Hematopoietic multipotent progenitor cell treated with erythropoietin and hydrocortisone succinate and interleukin-3 and kit ligand, for 4 days (in vitro differentiated cells): ENCODE data around the gene HHIPL1.
A peak's percentile ranks its signal among the peaks of the same experiment; 100 is the strongest.

Source experiments
- DNase-seq: peaks from one replicate; pipeline ENCODE4 v3.0.0-alpha.2; 2015

Gene HHIPL1

DNA sequence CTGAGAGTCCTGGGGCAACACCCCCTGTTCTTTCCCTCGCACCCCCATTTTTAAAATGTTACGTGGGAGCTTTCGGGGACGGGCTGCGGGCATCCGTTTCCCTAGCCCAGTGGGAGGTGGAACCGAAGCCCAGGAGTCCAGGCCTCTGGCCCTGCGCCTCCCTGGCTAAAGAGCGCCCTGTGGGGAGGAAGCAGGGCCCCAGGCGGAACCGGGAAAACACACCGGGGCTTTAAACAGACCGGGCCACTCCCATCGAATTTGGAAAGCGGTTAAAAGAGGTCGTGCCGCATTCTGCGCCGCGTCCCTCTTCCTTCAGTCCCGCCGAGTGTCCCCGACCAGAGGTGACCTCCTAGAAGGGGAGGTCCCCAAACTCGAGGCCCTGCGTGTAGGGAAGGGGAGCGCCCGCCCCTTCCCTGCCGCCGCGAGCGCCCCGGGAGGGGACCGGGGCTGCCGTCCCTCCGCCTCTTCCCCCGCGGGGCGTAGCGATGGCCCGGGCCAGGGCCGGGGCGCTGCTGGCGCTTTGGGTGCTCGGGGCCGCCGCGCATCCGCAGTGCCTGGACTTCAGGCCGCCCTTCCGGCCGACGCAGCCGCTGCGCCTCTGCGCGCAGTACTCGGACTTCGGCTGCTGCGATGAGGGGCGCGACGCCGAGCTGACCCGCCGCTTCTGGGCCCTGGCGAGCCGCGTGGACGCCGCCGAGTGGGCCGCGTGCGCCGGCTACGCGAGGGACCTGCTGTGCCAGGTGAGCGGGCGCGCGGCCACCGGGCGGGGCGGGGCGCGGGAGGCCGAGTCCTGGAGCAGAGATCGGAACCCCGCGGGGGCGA, at the start of gene HHIPL1:
HHIPL1 (plus strand) TSS at position 407 of the 822 bp plus-strand sequence; CDS start at position 486, 79 bp downstream.
- no peak for DNase-seq

DNA sequence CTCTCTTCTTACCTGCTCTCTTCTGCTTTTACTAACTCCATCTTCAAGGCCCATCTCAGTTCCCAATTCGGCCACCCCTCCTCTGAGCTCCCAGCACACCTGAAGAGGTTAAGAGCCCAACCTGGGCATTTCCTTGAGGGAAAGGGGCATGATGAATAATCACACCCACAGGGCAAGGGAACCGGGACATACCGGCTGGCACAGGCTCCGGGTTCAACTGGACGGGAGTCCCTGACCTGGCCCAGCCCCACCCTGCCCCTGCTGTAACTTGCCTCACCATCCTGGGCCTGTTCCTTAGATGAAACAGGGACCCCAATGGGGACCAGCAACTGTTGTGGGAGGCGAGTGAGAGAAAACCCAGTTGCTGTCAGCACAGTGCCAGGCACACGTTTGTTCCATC, 49.4 kb upstream of the HHIPL1 start:
- no peak for DNase-seq

DNA sequence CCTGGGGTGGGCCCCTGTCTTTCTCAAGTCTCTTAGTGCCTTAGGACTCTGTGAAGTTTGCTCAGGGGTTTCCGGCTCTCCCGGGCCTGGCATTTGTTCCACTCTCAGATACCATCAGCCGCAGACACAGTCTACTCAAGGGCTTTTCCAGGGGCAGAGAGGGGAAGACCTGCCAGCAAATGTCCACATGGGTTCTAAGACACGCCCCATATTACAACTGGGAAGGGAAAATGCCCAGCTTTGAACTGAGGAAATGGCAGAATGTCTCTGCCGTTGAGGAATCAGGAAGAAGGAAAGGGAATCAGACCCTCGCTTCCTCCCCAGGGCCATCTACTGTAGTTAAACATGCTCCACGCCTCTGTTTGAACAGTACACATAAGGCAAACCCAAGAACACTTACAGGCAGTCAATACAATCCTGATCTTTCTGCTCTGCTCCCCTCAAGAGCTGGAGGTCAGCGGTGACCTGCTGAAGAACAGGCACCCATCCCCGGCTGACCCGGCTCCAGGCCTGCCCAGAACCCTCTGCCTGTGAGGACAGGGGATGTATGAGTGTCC, 48.8 kb upstream of the HHIPL1 start:
- no peak for DNase-seq

DNA sequence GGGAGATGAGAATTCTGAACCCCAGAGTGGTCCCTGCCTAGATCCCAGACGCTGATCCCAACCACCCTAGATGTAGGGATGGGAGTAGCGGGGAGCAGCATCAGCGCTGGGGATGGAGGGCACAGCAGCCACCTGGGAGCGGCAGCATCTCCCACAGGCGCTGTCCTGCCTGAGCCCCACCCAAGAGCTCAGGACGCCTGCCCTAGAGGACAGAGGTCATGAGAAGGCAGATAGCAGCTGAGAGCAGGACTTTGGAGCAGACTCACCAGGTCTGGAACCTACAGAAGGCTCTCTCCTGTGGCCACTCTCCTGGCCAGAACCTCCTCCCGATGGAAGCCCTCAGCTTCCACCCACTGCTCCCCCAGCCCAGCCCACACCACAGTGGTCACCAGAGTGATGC, 48.2 kb upstream of the HHIPL1 start:
- DNase-seq = no peak

DNA sequence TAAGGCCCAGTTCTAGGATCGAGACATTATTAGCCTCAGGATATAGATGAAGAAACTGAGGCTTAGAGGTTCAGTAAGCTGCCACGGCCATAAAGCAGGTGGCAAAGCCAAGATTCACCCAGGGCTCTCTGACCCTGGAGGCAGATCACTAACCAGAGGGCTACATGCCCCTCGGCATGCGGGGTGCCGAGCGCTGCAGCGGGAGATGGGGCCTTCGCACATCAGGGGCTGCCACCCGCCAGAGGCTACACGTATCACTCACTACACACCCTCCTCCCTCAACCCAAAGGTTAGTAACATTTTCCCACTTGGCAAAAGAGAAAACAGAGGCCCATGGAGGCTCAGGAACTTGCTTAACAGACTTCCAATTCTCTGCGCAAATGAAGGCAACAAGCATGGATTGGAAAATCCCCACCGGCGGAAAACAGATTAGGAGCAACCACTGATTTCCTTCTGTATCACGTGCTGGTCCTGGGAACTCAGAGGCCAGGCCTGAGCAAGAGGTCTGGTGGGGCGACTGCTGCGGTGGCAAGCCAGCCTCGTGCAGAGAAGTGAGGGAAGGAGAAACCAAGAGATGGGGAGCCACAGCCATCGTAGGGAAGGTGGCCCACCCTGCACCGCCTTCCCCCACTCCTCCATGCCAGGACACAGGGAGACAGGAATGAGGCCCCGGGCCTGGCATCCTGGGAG, 46.9 kb upstream of the HHIPL1 start:
- no peak for DNase-seq

DNA sequence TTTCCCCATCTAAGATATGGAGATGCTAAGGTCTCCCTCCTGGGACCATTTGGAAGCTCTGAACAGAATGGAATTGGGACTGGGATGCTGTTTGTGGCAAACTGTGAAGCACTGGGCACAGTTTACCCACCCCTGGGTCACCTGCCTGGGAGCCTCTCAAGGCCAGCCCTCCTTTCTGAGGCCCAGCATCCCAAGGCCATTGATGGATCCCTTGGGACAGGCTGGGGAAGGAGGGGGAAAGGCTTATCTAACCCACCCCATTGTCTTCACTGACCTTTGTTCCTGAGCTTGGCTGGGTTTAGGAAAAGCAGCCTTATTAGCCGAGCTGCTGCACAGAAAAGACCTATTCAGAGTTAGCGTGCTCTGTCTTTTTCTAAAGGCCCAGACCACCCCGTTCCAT, 46.2 kb upstream of the HHIPL1 start:
- DNase-seq = no peak

DNA sequence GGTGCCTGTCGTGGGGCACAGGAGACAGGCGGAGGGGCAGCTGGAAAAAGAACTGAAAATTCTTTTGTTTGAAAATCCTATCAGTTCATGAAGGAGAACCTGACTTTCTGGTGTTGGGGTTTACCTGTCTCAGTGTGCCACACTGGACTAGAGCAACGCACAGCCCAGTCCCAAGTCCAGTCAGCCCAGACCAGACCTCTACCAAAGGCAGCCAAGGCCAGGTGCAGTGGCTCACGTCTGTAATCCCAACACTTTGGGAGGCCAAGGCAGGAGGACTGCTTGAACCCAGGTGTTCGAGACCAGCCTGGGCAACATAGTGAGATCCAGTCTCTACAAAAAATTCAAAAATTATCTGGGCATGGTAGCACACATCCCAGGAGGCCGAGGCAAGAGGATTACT, 45.5 kb upstream of the HHIPL1 start:
- no peak for DNase-seq

DNA sequence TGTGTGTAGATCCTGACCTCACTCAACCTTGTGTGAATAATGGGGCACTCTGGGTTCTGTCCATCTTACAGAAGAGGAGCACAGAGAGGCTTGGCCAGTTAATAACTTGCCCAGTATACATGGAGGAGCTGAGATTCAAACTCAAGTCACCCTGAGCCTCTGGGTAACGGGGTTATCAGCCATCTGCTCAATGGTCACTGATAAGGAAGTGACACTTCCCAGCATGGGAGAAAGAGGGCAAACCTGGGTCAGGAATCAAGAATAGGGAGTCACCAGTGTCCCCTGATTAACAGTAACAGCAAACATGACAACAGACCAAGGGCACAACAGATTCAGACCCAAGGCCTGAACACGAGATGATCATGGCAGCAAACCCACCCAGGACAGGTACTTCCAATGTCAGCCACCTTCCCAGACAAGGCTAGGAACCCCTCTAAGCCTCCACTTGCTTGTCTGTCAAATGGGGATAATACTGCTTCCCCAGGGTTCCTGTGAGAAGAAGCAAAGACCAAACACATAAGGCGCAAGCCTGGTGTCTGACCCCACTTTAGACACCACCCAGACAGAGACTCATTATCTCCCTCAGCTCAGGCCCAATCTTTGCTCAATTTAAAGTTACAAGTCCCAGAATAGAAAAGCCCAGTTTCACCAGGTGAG, 44.6 kb upstream of the HHIPL1 start:
- DNase-seq = no peak

DNA sequence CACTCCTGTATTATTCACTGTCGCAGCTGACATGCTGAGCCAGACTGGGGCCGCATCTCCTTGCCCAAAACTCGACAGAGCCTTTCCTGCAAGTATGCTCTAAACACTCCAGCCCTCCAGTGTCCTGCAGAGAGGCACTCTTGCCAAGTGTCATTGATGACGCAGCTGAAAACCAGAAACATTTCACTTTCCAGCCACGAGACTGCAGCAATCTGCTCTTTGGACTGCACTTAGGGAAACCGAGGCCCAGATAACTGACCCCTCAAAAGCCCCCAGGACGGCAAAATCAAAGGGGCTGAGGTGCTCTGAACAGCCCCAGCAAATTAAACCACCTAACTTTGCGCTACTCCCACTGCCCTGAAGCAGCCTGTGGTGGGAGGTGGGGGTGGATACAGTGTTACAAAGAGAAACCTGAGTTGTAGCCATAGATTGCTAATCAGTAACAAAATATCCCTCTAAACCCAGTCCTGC, 43.5 kb upstream of the HHIPL1 start:
- DNase-seq = no peak

DNA sequence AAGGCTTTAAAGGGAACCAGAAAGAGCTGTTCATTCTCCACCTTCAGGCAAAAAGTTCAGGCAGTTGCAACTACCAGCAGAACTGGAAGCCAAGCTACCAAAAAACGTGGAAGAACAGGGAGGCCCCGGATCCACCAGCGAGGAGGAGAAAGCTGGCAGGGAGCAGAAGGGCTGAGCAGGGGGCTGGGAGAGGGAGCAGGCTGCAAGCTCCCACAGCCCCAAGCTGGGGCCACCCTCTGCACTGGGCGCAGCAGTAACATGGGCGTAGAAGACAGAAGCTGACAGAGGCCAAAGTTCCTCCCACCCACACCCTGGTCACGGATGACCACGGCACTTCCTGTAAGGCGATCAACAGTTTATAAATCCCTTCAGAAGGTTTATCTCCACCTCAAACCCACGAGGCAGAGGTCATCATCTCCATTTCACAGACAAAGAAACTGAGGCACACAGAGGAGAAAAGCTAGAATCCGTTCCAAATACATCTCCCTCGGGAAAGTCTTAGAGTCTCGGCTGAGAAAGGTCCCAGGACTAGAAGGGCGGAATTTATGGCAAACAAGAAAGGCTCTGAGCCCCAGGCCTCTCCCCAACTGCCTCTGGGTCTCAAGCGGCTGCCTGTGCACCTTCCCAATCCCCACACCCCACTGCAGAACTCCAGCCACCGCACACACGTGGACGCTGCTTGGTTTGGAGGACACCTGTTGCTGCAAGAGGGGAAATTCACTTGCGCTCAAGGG, 42.7 kb upstream of the HHIPL1 start:
- DNase-seq = peak; percentile 30

DNA sequence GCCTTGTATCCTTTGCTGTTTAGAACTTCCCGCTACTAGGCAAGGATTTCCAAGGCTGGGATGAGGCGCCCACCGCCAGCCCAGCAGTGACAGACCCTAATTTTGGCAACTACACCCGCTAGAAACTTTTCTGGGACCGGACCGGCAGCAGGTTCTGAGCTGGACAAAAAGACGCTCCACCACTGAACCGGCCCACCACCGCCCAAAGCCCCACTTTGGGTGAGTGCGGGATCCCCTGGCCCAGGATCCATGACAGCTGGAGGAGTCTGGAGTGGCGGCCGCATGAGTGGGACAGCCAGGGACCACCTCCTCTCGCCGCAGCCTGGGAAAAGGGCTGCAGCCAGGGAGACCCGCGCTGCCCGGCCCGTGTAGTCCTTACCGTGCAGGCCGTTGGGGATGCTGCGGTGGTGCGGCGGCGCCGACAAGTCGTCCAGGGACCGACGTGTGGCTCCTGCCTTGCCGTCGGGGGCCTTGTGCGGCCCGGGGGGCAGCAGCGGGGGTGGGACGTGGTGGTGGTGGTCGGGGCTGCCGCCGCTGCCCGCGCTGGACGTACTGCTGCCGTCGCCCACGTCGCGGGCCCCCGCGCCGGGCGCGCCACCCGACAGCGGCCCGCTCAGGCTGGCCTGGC, 42.0 kb upstream of the HHIPL1 start:
- DNase-seq = no peak

DNA sequence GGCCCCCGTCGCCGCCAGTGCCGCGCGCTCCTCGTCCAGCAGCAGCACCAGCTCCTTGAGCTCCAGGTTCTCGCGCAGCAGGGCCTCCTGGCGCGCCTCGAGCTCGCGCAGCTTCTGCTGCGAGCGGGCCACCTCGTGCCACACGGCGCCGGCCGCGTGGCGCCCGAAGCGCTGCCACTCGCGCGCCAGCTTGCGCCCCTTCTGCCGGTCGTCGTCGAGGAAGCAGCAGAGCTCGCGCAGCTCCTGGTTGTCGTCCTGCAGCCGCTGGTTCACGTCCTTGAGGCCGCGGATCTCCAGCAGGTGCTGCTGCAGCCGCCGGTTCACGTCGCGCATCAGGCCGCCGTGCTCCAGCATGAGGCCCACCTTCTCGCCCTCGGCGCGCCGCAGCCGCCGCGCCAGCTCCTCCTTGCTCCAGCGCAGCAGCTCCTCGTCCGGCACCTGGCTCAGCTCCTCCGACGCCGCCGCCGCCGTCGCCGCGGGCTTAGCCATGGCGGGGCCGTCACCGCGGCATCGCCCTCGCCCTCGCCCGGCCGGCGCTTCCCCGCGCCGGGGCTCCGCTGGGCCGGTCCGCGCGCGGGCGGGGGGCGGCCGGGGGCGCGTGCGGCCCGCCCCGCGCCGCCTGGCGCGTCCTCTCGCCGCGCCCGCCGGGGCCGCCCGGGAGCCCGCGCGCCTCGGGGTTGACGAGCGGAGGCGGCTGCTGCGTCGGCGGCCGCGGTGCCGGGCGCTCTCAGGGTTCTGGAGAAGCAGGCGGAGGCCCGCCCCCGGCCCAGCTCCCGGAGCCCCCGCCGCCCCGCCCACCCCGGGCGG, 41.3 kb upstream of the HHIPL1 start, which contains the start of gene CCDC85C:
CCDC85C (minus strand) TSS at position 737 of the 807 bp plus-strand sequence; CDS start at position 489, 248 bp downstream.
- peak; percentile 39 for DNase-seq

DNA sequence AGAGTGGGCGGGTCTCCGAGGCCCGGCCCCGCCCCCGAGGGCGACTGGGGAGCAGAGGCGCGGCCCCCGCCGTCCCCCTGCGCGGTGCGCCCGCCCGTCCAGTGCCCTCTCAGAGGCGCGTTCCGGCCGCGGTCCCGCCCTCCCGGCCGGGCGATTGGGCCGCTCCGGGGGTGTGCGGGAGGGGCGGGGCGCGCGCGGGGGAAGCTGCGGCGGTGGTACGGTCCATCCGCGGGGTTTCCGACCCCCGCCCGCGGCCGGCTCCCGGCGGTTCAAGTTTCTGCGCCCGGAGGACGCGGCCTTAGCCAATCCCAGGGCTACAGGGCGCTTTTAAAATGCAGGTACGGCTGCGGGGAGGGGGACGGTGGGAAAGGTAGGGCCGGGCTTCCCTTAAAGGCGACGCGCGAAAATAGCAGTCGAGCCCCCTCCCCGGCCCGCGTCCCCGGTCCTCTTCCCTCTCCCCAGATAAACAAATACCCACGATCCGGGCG, 40.6 kb upstream of the HHIPL1 start:
- peak; percentile 94 for DNase-seq

DNA sequence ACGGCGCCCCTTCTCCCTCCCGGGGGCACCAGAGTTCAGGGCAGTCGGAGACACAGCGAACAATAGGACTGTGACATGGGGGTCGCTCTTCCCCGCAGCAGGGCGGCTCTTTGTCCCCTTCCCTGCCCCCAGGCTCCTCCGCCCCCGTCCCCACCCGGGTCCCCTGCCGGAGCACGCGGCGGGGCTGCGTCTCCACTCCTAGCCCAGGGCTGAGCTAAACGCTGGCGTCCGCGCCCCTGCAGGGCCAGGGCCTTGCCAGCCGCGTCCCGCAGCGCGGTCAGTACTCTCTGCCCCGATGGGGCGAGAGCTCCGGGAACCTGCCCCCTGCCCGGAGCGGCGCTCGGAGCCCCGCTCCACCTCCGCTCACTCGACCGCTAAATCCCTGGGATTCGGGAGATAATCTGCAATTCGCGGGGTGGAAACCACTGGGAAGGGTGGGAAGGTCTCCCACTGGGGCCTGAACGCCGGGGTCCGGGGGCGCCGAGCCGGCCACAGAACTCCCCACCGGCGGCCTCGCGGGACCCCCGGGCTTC, 40.1 kb upstream of the HHIPL1 start:
- DNase-seq = peak; percentile 43

DNA sequence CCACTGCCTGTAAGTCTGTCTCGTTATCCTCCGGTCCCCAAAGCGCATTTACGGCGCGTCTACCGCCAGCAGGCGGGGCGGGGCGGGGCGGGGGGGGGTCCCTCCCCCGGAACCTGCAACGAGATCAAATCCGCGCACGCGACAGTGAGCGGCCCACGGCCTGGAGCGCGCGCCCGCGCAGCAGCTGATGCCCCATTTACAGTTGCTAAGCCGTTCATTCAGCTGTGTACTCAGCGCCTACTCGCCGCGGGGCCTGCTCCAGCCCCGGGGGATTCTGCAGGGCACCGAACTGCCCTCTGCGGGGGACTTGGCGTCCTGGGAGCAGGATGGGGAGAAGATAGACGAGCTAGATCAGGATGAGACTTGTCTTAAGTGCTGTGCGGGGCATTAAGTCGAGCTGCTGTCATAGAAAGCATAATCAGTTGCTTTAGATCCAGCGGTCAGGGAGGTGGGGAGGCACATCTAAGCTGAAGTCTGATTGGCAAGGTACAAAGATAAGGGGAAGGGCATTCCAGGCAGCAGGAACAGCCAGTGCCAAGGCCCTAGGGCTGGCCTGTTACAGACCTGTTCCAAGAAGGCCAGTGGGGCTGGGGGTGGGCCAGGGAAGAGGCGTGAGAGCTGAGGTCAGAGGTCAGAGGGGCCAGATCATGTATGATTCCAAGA, 39.5 kb upstream of the HHIPL1 start:
- DNase-seq = peak; percentile 72

DNA sequence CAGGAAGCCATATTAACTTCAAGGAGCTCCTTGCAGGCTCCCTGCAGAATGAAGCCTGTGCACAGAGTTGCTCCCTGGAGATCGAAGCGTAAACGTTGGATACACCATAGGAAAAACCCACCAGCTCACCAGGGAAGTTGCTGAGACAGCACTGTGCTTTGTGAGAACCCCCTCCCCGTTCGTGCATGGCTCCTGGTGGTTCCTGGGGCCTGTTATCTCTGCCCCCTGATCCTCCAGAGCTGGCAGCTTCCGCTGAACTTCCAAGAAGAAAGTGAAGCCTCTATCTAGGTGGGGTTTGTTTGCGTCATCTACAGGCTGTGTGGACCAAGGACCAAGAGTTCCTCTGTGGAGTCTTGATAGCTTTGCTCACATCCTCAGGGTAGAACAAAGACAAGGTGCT, 38.6 kb upstream of the HHIPL1 start:
- peak; percentile 31 for DNase-seq

DNA sequence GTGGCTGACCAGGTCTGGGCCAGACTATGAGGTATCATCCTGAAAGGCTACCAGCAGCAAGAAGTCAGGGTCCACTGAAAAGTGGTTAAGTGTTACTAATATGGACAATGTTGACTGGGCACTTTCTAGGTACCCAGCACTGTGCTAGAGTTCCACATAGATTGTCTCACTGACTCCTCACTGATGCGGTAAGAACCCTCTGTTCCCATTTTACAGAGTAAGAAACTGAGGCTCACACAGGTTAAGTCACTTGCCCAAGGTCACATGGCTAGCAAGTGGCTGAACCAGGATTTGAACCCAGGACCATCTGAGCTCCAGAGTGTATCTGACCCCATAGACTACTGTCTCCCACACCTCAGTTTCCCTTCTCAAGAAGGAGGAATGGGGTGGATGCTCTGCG, 36.3 kb upstream of the HHIPL1 start:
- DNase-seq = no peak

DNA sequence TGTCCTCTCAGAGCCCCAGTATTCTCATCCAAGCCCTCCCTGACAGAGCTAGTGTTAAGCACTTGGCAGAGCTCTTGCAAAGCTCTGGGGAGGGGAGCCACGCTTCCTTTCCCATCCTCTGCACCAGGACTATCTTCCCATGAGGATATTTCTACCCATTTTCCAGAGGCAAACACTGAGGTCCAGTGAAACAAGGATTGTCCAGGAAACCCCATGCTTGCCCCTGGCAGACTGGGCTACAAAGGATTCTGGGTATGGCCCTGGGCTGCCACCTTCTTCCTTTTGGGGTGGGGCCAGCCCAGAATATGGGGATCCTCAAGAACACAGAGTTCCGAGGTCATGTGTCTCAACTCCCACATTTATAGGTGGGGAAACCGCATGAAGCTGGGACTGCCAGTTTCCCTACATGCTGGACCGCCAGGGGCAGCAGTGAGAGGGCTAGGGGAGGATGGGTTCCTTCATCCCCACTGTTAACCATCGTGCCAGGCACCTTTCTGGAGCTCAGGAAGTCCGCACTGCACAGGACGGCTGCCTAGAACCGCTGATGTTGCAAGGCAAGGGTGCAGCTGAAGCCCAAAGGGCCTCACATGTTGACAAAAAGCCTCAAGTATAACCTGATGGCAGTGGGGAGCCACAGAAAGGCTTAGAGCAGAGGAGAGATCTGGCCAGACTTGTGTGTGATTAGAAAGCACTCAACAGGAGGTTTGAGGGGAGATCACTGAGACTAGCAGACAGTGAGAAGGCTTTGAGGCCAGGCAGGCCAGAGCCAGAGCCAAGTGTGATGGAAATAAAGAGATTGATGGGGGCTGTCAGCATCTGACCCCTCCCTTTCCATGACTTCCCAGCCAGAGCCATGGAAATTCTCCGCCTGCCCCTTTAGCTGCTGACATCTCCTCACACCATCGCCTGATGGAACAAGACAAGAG, 35.4 kb upstream of the HHIPL1 start:
- DNase-seq = no peak

DNA sequence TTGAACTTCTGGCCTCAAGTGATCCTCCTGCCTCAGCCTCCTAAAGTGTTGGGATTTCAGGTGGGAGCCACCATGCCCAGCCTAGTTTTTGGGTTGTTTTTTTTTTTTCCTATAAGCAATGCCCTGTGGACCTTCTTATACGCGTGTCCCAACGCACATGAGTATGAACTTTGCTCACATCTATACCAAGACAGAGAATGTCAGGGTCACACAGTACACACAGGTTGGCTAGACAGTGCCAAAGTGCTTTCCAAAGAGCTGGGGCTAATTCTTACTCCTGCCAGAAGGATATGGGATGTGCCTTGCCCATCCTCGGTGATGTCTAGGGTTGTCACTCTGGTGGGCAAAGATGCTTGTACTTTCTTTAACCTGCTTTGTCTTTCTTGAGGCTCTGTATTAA, 33.3 kb upstream of the HHIPL1 start:
- no peak for DNase-seq
